ENCODE measurements around the gene GIMAP2.

The GIMAP2 gene

DNA sequence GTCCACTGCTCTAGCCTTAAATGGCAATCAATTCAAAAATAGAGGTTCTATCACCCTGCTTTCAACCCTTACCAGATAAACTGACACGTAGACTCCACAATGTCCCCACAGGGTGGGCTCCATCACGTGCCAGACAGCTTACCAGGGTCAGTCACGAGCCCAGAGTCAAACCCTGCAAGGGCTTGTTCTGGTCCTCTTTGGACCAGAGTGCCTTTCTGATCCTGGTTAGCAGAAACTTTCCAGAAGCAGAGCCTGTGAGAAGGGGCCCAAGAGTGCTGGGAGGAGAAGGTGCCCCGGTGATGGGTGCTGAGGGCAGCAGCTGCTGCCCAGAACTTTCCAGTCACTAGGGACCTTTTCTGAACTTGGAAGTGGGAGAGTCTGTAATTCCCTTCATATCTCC lies 51.4 kb downstream of the GIMAP2 start:
- WGBS (ENCODE audit: extremely low coverage, insufficient coverage, insufficient read length): no CpG with 5 or more reads among the region's 4 CpGs
- Histone ChIP-seq H2BK12ac (ENCODE audit: low read length) (no peak overlapping the region), H3K27ac (ENCODE audit: low read depth, low read length) (no peak overlapping the region), H3K14ac (ENCODE audit: low read length) (no peak overlapping the region), H3K36me3 (ENCODE audit: control insufficient read depth in 1 of 2, insufficient read depth in 2 of 2, low read length in 2 of 2) (no peaks in the 10 kb centered on the region), H3K4me1 (ENCODE audit: control insufficient read depth in 1 of 2, insufficient read depth in 2 of 2, low read length in 2 of 2) (no peaks in the 10 kb centered on the region), H3K4me2 (ENCODE audit: low read length) (no peak overlapping the region), H2BK120ac (ENCODE audit: insufficient read depth, low read length, poor library complexity) (no peak overlapping the region), H3K18ac (ENCODE audit: low read length) (no peak overlapping the region), H3K79me2 (ENCODE audit: control insufficient read depth, insufficient read depth, low read length, poor library complexity) (no peaks in the 10 kb centered on the region), H4K8ac (ENCODE audit: low read depth, low read length) (no peak overlapping the region), H3K27me3 (ENCODE audit: insufficient read depth, low read length) (peaks cover 8% of the 10 kb centered on the region), H2AK5ac (ENCODE audit: low read length) (no peak overlapping the region), H4K12ac (ENCODE audit: low read depth, low read length) (no peak overlapping the region), H3K79me1 (ENCODE audit: low read length) (no peaks in the 10 kb centered on the region), H3K4me3 (ENCODE audit: low read depth, low read length) (no peak overlapping the region), H3K9me3 (ENCODE audit: insufficient read depth, low read depth, low read length) (peaks cover 2% of the 10 kb centered on the region), H2BK5ac (ENCODE audit: low read depth, low read length, poor library complexity) (no peak overlapping the region), H3K4ac (ENCODE audit: low read depth, low read length) (no peak overlapping the region), H4K91ac (ENCODE audit: low read depth, low read length) (no peak overlapping the region), H3K23ac (ENCODE audit: low read length) (no peak overlapping the region), H3K9ac (ENCODE audit: low read length) (no peak overlapping the region), H2AFZ (ENCODE audit: insufficient read depth, low read length, poor library complexity) (no peak overlapping the region)
- DNase-seq: no peak

DNA sequence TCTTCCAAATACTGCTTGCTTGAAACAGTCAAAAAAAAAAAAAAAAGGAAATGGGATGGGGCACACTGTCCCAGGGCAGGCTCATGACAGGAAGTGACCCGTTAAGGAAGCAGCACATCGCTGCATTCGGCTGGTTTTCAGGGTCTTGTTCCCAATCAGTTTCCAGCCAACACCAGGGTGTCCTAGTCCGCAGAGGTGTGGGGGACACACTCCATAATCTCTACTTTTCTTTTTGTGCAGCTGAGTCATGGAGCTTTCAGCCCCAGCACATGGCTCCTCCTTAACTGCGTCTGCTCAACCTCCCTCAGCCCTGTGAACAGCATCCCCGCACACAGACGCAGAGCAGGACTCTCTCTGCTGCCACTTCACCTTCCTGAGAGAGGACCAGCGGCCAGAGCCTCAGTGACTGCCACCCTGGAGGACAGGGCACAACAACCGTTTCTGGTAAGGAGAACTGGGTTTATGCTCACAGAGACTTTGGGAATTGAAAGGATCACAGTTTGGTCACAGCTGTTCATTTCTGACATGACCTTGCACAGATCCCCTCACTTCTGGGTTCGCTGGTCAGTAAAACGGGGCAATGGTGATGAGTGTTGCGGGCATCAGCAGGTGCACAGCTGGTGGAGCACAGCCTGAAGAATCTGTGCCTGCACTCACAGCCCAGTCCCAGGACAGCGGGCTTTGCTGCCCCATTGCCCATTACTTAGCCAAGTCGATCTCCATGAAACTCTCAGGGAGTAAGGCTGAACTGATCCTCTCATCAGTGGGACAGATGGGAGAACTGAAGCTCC lies 52.0 kb downstream of the GIMAP2 start, which contains the start of gene GIMAP5:
Gene GIMAP5 (plus strand): TSS at position 154 of the 791 bp plus-strand sequence. CDS start 3,467 bp downstream, outside the sequence.
- no peak within 1 kb of the TSS for H4K91ac ChIP-seq (ENCODE audit: low read depth, low read length)
- H2BK5ac ChIP-seq (ENCODE audit: low read depth, low read length, poor library complexity): no peak within 1 kb of the TSS
- no peak within 1 kb of the TSS for H2AK5ac ChIP-seq (ENCODE audit: low read length)
- H2BK12ac ChIP-seq (ENCODE audit: low read length): no peak within 1 kb of the TSS
- H3K79me1 ChIP-seq (ENCODE audit: low read length): no peaks in the 10 kb centered on the region
- H3K4me1 ChIP-seq (ENCODE audit: control insufficient read depth in 1 of 2, insufficient read depth in 2 of 2, low read length in 2 of 2): no peaks in the 10 kb centered on the region
- no peak within 1 kb of the TSS for H4K12ac ChIP-seq (ENCODE audit: low read depth, low read length)
- no peak within 1 kb of the TSS for H3K23ac ChIP-seq (ENCODE audit: low read length)
- no CpG with 5 or more reads among the region's 14 CpGs for WGBS (ENCODE audit: extremely low coverage, insufficient coverage, insufficient read length)
- no peak within 1 kb of the TSS for H3K4me2 ChIP-seq (ENCODE audit: low read length)
- H4K8ac ChIP-seq (ENCODE audit: low read depth, low read length): no peak within 1 kb of the TSS
- no peak within 1 kb of the TSS for H3K18ac ChIP-seq (ENCODE audit: low read length)
- no peak within 1 kb of the TSS for H3K9ac ChIP-seq (ENCODE audit: low read length)
- no peaks in the 10 kb centered on the region for H3K79me2 ChIP-seq (ENCODE audit: control insufficient read depth, insufficient read depth, low read length, poor library complexity)
- H3K4ac ChIP-seq (ENCODE audit: low read depth, low read length): no peak within 1 kb of the TSS
- H2AFZ ChIP-seq (ENCODE audit: insufficient read depth, low read length, poor library complexity): no peak within 1 kb of the TSS
- DNase-seq: no peak
- H3K9me3 ChIP-seq (ENCODE audit: insufficient read depth, low read depth, low read length): peaks cover 2% of the 10 kb centered on the region
- no peak within 1 kb of the TSS for H2BK120ac ChIP-seq (ENCODE audit: insufficient read depth, low read length, poor library complexity)
- no peak within 1 kb of the TSS for H3K4me3 ChIP-seq (ENCODE audit: low read depth, low read length)
- no peak within 1 kb of the TSS for H3K27ac ChIP-seq (ENCODE audit: low read depth, low read length)
- H3K27me3 ChIP-seq (ENCODE audit: insufficient read depth, low read length): peaks cover 8% of the 10 kb centered on the region
- no peak within 1 kb of the TSS for H3K14ac ChIP-seq (ENCODE audit: low read length)
- H3K36me3 ChIP-seq (ENCODE audit: control insufficient read depth in 1 of 2, insufficient read depth in 2 of 2, low read length in 2 of 2): no peaks in the 10 kb centered on the region

DNA sequence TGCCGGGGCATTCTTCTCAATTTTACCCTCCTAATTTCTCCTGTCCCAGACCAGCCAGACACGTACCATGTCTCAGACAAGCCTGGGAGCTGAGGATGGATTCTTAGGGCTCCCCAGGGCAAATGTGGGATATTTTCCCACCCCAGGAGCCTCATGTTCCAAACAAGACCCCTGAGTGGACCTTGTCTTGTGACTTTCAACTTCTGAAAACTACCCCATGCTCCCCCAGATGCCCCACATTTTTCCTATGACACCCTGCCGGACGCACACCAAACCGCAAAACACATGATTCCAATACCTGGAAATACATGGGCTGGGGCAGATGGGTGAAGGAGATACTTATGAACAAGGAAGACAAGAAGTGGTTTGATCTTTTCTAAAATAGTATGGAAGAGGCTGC lies 52.6 kb downstream of the GIMAP2 start:
- H3K27ac ChIP-seq (ENCODE audit: low read depth, low read length): no peak overlapping the region
- H3K14ac ChIP-seq (ENCODE audit: low read length): no peak overlapping the region
- H2AK5ac ChIP-seq (ENCODE audit: low read length): no peak overlapping the region
- no peak overlapping the region for H3K4me2 ChIP-seq (ENCODE audit: low read length)
- no peak overlapping the region for H2BK5ac ChIP-seq (ENCODE audit: low read depth, low read length, poor library complexity)
- H3K18ac ChIP-seq (ENCODE audit: low read length): no peak overlapping the region
- no peaks in the 10 kb centered on the region for H3K79me2 ChIP-seq (ENCODE audit: control insufficient read depth, insufficient read depth, low read length, poor library complexity)
- no peak overlapping the region for H4K8ac ChIP-seq (ENCODE audit: low read depth, low read length)
- WGBS (ENCODE audit: extremely low coverage, insufficient coverage, insufficient read length): no CpG with 5 or more reads among the region's 5 CpGs
- no peak overlapping the region for H4K91ac ChIP-seq (ENCODE audit: low read depth, low read length)
- no peak overlapping the region for H2BK120ac ChIP-seq (ENCODE audit: insufficient read depth, low read length, poor library complexity)
- H3K23ac ChIP-seq (ENCODE audit: low read length): no peak overlapping the region
- no peaks in the 10 kb centered on the region for H3K36me3 ChIP-seq (ENCODE audit: control insufficient read depth in 1 of 2, insufficient read depth in 2 of 2, low read length in 2 of 2)
- no peak overlapping the region for H2AFZ ChIP-seq (ENCODE audit: insufficient read depth, low read length, poor library complexity)
- no peaks in the 10 kb centered on the region for H3K9me3 ChIP-seq (ENCODE audit: insufficient read depth, low read depth, low read length)
- no peaks in the 10 kb centered on the region for H3K4me1 ChIP-seq (ENCODE audit: control insufficient read depth in 1 of 2, insufficient read depth in 2 of 2, low read length in 2 of 2)
- H3K4ac ChIP-seq (ENCODE audit: low read depth, low read length): no peak overlapping the region
- H4K12ac ChIP-seq (ENCODE audit: low read depth, low read length): no peak overlapping the region
- H3K4me3 ChIP-seq (ENCODE audit: low read depth, low read length): no peak overlapping the region
- no peak for DNase-seq
- no peaks in the 10 kb centered on the region for H3K79me1 ChIP-seq (ENCODE audit: low read length)
- no peak overlapping the region for H3K9ac ChIP-seq (ENCODE audit: low read length)
- no peak overlapping the region for H2BK12ac ChIP-seq (ENCODE audit: low read length)
- H3K27me3 ChIP-seq (ENCODE audit: insufficient read depth, low read length): peaks cover 8% of the 10 kb centered on the region

DNA sequence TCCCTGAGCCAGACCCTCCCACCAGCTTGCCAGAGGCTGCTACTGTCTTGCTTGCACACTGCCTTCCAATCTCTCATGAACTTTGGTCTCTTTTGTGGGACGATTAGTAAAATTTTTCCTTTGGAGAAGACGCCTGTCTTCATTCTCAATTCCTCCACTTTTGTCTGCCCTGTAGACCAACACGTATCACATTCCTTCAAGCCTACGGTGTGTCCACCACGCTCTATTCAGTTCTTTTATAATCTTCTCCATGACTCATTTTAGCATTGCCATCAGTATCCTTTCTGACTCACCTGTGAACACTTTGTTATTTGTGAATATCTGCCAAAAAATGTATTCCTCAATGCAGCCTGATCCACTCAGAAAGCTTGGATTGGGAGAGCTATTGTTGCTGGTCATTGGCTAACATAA lies 53.1 kb downstream of the GIMAP2 start:
- WGBS (ENCODE audit: extremely low coverage, insufficient coverage, insufficient read length): no CpG with 5 or more reads among the region's 5 CpGs

More for the DNA sequence above, 53.1 kb downstream of the GIMAP2 start:
- H4K91ac ChIP-seq (ENCODE audit: low read depth, low read length): no peak overlapping the region
- no peak overlapping the region for H2BK120ac ChIP-seq (ENCODE audit: insufficient read depth, low read length, poor library complexity)
- no peaks in the 10 kb centered on the region for H3K4me1 ChIP-seq (ENCODE audit: control insufficient read depth in 1 of 2, insufficient read depth in 2 of 2, low read length in 2 of 2)
- no peaks in the 10 kb centered on the region for H3K36me3 ChIP-seq (ENCODE audit: control insufficient read depth in 1 of 2, insufficient read depth in 2 of 2, low read length in 2 of 2)
- H3K79me1 ChIP-seq (ENCODE audit: low read length): no peaks in the 10 kb centered on the region
- no peak overlapping the region for H3K4ac ChIP-seq (ENCODE audit: low read depth, low read length)
- peak; percentile 57 to 84 for DNase-seq
- no peaks in the 10 kb centered on the region for H3K9me3 ChIP-seq (ENCODE audit: insufficient read depth, low read depth, low read length)
- H3K23ac ChIP-seq (ENCODE audit: low read length): no peak overlapping the region
- no peak overlapping the region for H2BK5ac ChIP-seq (ENCODE audit: low read depth, low read length, poor library complexity)
- no peak overlapping the region for H3K4me3 ChIP-seq (ENCODE audit: low read depth, low read length)
- H4K8ac ChIP-seq (ENCODE audit: low read depth, low read length): no peak overlapping the region
- no peak overlapping the region for H3K18ac ChIP-seq (ENCODE audit: low read length)
- no peaks in the 10 kb centered on the region for H3K79me2 ChIP-seq (ENCODE audit: control insufficient read depth, insufficient read depth, low read length, poor library complexity)
- H3K27ac ChIP-seq (ENCODE audit: low read depth, low read length): no peak overlapping the region
- no peak overlapping the region for H3K9ac ChIP-seq (ENCODE audit: low read length)
- no peak overlapping the region for H2AK5ac ChIP-seq (ENCODE audit: low read length)
- no peak overlapping the region for H2BK12ac ChIP-seq (ENCODE audit: low read length)
- H4K12ac ChIP-seq (ENCODE audit: low read depth, low read length): no peak overlapping the region
- H3K27me3 ChIP-seq (ENCODE audit: insufficient read depth, low read length): peaks cover 8% of the 10 kb centered on the region
- H3K14ac ChIP-seq (ENCODE audit: low read length): no peak overlapping the region
- H3K4me2 ChIP-seq (ENCODE audit: low read length): no peak overlapping the region
- no peak overlapping the region for H2AFZ ChIP-seq (ENCODE audit: insufficient read depth, low read length, poor library complexity)
